ENCODE results near the gene PDE9A. TPM values are rescaled to one million over a fixed set of nuclear protein-coding genes. Genes with fewer than 3 reads are reported as not detected.

Gene PDE9A
- total and polyA plus RNA-seq, 2 of the 4 experiments (the other 2 are of a cell fraction) = 0.89 to 0.90 TPM

DNA sequence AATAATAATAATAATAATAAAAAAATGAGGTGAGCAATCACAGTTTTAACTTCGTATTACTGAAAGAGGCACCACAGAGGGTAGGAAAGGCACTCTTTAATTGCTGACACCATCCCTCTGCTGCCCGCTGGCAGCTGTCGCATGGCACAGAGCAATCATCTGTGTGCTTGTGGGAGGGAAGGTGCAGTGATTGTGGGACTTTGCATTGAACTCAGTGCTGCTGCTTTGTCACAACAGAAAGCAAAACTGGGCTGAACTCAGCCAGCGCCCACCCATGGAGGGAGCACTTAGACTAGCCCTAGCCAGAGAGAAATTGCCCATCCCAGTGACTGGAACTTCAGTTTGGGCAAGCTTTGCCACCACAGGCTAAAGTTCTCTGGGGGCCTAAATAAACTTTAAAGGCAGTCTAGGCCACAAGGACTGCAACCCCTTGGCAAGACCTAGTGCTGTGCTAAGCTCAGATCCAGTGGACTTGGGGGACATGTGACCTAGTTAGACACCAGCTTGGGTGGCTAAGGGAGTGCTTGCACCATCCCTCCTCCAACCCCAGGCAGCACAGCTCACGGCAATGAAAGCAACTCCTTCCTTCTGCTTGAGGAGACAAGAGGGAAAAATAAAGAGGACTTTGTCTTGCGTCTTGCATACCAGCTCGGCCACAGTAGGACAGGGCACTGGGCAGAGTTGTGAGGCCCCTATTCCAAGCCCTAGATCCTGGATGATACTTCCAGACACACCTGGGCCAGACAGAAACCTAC, 166.6 kb downstream of the PDE9A start:
- Histone ChIP-seq H3K79me1 (ENCODE audit: low read depth in 1 of 2, low read length in 2 of 2) (no peaks in the 10 kb centered on the region), H4K5ac (ENCODE audit: low read depth, low read length) (no peak overlapping the region), H3K4me3 (ENCODE audit: insufficient read depth, low read depth, low read length) (no peak overlapping the region), H3K18ac (ENCODE audit: low read depth, low read length) (no peak overlapping the region), H3K14ac (replicated peaks; ENCODE audit: low read depth, low read length) (no peak overlapping the region), H2BK15ac (ENCODE audit: low read depth, low read length) (no peak overlapping the region), H3K9ac (ENCODE audit: low read depth, low read length) (no peak overlapping the region), H2BK120ac (ENCODE audit: low read depth, low read length) (no peak overlapping the region), H3K27ac (ENCODE audit: insufficient read depth, low read length) (no peak overlapping the region), H3K27me3 (ENCODE audit: control insufficient read depth, insufficient read depth, low read length) (no peaks in the 10 kb centered on the region; the same call in none of the 2 replicates), H3K4me1 (ENCODE audit: control insufficient read depth, insufficient read depth, low read length) (no peaks in the 10 kb centered on the region), H4K91ac (ENCODE audit: insufficient read depth, low read depth, low read length) (no peak overlapping the region), H3K56ac (ENCODE audit: extremely low read depth, insufficient read depth, low read length) (no peak overlapping the region), H3K36me3 (ENCODE audit: control insufficient read depth, insufficient read depth, low read length) (no peaks in the 10 kb centered on the region), H3K9me3 (ENCODE audit: control insufficient read depth, insufficient read depth, low read length) (0 out of 2 replicates have a peak, but pooled peaks cover under 1% of the 10 kb centered on the region), H4K20me1 (ENCODE audit: insufficient read depth, low read length) (no peaks in the 10 kb centered on the region), H2AK9ac (replicated peaks; ENCODE audit: low read depth, low read length, poor library complexity) (no peak overlapping the region), H2BK20ac (ENCODE audit: low read depth, low read length) (no peak overlapping the region), H3K4me2 (ENCODE audit: low read depth, low read length) (no peak overlapping the region), H3K9me1 (ENCODE audit: insufficient read depth, low read length) (no peaks in the 10 kb centered on the region), H3K4ac (ENCODE audit: low read depth, low read length) (no peak overlapping the region), H4K8ac (ENCODE audit: low read depth in 2 of 2, low read length in 2 of 2) (no peak overlapping the region), H2AK5ac (ENCODE audit: low read depth, low read length) (no peak overlapping the region), H3K23ac (ENCODE audit: low read depth, low read length) (no peak overlapping the region), H2AFZ (replicated peaks; ENCODE audit: low read length, poor library complexity) (no peak overlapping the region), H2BK5ac (ENCODE audit: low read depth, low read length, poor library complexity, severe bottlenecking) (no peak overlapping the region)
- POLR2A ChIA-PET (ENCODE audit: unreplicated experiment) = no interaction called here
- DNase-seq = no peak
- CTCF ChIA-PET = interaction anchor here (2.9 kb wide), 1 partner anchor 227 kb away, joined by 17 read pairs; no protein-coding TSS in a partner anchor
- dilution Hi-C loops (cut with HindIII; ENCODE audit: low sequenced_read_pairs, unreplicated experiment) = no loop called here
- intact Hi-C loops (cut with micrococcal nuclease) = loop anchor here (2.0 to 10.0 kb wide), 3 partner anchors 165 to 675 kb away; partner anchors contain the start of gene PDE9A
- ATAC-seq (ENCODE audit: low read depth) = no peak
- WGBS, 2 experiments (ENCODE audit: extremely low coverage in 2 of 2, insufficient read length in 1 of 2) = 83% methylated on average over 2 of the region's 7 CpGs; no CpG with 5 or more reads in 1 of the 2 experiments
- in situ Hi-C loops (cut with MboI; ENCODE audit: low sequenced_read_pairs) = no loop called here
- no TSS peak for BruUV-seq (replicated peaks)
- TF ChIP-seq CTCF (conservative IDR thresholded peaks at IDR 0.05; ENCODE audit: low read depth, low read length) (no peak), FOS (IDR thresholded peaks at IDR 0.05; ENCODE audit: low read depth, low read length) (no peak), CHD1 (IDR thresholded peaks at IDR 0.05; ENCODE audit: low read depth, low read length) (no peak), SMC3 (IDR thresholded peaks at IDR 0.05; ENCODE audit: low read depth, low read length) (no peak), RAD21 (IDR thresholded peaks at IDR 0.05; ENCODE audit: low read length) (no peak), ELK1 (IDR thresholded peaks at IDR 0.05; ENCODE audit: borderline replicate concordance, low read depth, low read length) (no peak), BHLHE40 (IDR thresholded peaks at IDR 0.05; ENCODE audit: low read depth, low read length) (no peak), RFX5 (IDR thresholded peaks at IDR 0.05; ENCODE audit: low read depth, low read length) (no peak), RCOR1 (IDR thresholded peaks at IDR 0.05; ENCODE audit: insufficient replicate concordance, low read length) (no peak), CEBPB (IDR thresholded peaks at IDR 0.05; ENCODE audit: low read depth, low read length) (no peak), MAFK (IDR thresholded peaks at IDR 0.05; ENCODE audit: low read depth, low read length) (no peak), NFE2L2 (IDR thresholded peaks at IDR 0.05; ENCODE audit: low read depth, low read length) (no peak), MXI1 (IDR thresholded peaks at IDR 0.05; ENCODE audit: borderline replicate concordance, low read depth, low read length) (no peak), POLR2A (IDR thresholded peaks at IDR 0.05; ENCODE audit: low read depth, low read length) (no peak)
- TF ChIP-seq, protein P1, sequence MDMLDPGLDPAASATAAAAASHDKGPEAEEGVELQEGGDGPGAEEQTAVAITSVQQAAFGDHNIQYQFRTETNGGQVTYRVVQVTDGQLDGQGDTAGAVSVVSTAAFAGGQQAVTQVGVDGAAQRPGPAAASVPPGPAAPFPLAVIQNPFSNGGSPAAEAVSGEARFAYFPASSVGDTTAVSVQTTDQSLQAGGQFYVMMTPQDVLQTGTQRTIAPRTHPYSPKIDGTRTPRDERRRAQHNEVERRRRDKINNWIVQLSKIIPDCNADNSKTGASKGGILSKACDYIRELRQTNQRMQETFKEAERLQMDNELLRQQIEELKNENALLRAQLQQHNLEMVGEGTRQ (IDR thresholded peaks at IDR 0.05; ENCODE audit: low read depth, low read length) = no peak
